Neutrophil (primary cell): ENCODE results near the gene BIVM.

Experiments
- H3K27ac ChIP-seq: fragments of 200-600 bp; sonication (generic); 2 replicates; pipeline ENCODE4 v1.5.1; 2016; ENCODE audit warnings: mild to moderate bottlenecking, moderate library complexity
- H3K27me3 ChIP-seq: fragments of 200-600 bp; sonication (generic); 2 replicates; pipeline ENCODE4 v1.6.0; 2016; ENCODE audit warnings: mild to moderate bottlenecking
- H3K36me3 ChIP-seq: fragments of 200-600 bp; sonication (generic); 2 replicates; pipeline ENCODE4 v1.5.1; 2017
- H3K4me1 ChIP-seq, 2 experiments: fragments of 200-600 bp in 1 of 2; sonication (generic) in 1 of 2; 1 replicate in 1 of 2; 2 replicates in 1 of 2; pipeline versions ENCODE4 v1.5.1 to v1.6.1; 2013 to 2016; ENCODE audit warnings: low read depth in 1 of 2, low read length in 1 of 2, mild to moderate bottlenecking in 1 of 2, moderate library complexity in 1 of 2; ENCODE audit not compliant: control insufficient read depth in 1 of 2, insufficient read depth in 1 of 2
- H3K4me3 ChIP-seq, 2 experiments: fragments of 200-600 bp in 1 of 2; sonication (generic) in 1 of 2; 1 replicate in 1 of 2; 2 replicates in 1 of 2; pipeline ENCODE4 v1.5.1; 2013 to 2016; ENCODE audit warnings: low read depth in 1 of 2, low read length in 1 of 2, mild to moderate bottlenecking in 1 of 2, moderate library complexity in 1 of 2
- H3K9me3 ChIP-seq: fragments of 200-600 bp; sonication (generic); 2 replicates; pipeline ENCODE4 v1.5.1; 2016
- TF ChIP-seq, protein P1 (sequence below): fragments of 200-600 bp; sonication (generic); IDR thresholded peaks from 2 replicates; pipeline ENCODE4 v1.5.1; 2016; ENCODE audit warnings: antibody characterized with exemption

BIVM gene

DNA sequence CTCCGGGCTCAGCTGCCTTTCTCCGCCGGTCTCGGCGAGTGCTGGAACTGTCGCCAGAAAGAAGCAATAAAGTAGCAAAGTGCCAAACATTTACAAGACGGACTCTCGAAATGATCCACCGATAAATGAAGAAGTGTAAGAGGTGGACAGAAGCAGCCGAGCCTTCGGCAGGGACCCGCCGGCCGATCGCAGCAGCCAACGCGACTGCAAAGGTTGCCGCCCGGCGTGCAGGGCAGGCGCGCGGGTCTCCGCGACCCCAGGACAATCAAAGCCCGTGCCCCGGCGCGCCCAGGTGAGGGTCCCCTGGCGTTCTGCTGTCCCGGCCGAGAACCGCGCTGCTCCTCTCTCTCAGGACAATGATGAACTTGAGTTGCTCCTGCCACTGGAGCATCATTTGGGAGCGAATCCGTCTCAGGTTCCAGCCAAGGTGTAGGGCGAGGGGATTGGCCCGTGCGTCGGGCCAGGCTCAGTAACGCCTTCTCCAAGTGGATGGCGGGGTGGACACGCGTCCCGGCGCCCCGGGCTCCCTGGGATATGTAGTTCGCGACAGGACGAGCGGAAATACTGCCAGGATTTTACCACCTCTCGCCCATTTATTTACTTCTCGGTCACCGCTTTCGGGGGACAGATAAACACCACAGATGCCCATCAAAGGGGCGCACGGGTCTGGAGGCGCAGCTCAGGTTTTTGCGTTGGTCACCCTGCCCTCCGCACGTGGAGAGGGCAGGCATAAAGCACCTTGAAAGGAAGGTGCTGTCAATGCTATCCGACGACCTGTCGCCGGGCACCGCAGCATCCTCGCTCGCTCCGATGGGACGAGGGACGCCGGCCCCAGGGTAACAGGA, at the start of gene BIVM, which contains the start of gene POGLUT2:
Gene BIVM (plus strand): TSS at position 539 of the 845 bp plus-strand sequence. CDS start 8,149 bp downstream, outside the sequence.
Gene POGLUT2 (minus strand): TSS at position 396 of the 845 bp plus-strand sequence. CDS start 306 bp downstream, at position 90.
- Histone ChIP-seq H3K9me3 (no peaks in the 10 kb centered on the region), H3K4me3 (peak within 1 kb of the TSS; percentile 45 to 65), H3K36me3 (no peaks in the 10 kb centered on the region), H3K27ac (no peak within 1 kb of the TSS), H3K4me1 (peaks cover 26 to 29% of the 10 kb centered on the region in 2 experiments), H3K27me3 (peaks cover 50% of the 10 kb centered on the region)
- TF ChIP-seq, protein P1, sequence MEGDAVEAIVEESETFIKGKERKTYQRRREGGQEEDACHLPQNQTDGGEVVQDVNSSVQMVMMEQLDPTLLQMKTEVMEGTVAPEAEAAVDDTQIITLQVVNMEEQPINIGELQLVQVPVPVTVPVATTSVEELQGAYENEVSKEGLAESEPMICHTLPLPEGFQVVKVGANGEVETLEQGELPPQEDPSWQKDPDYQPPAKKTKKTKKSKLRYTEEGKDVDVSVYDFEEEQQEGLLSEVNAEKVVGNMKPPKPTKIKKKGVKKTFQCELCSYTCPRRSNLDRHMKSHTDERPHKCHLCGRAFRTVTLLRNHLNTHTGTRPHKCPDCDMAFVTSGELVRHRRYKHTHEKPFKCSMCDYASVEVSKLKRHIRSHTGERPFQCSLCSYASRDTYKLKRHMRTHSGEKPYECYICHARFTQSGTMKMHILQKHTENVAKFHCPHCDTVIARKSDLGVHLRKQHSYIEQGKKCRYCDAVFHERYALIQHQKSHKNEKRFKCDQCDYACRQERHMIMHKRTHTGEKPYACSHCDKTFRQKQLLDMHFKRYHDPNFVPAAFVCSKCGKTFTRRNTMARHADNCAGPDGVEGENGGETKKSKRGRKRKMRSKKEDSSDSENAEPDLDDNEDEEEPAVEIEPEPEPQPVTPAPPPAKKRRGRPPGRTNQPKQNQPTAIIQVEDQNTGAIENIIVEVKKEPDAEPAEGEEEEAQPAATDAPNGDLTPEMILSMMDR = no peak

DNA sequence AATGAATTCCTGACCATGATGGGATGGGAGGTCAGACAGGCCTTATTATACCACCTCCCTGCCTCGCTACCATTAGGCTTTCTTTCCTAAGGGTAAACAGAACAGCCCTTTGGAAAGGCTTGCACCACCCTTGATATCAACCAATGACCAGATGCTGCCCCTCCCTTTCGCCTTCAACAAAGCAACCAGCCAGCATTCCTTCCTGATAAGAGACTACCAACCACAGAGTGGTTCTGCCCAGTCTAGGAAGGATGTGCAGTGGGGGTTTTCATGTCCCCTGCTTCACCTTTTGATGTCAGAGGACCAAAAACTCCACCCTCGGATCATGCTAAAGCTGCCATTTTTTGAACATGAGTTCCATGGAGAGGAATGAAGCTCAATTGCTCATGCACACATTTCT, 47.0 kb upstream of the BIVM start:
- H3K4me3 ChIP-seq = no peak overlapping the region
- H3K27ac ChIP-seq = no peak overlapping the region
- TF ChIP-seq, protein P1 = no peak
- no peaks in the 10 kb centered on the region for H3K9me3 ChIP-seq
- no peaks in the 10 kb centered on the region for H3K36me3 ChIP-seq
- no peaks in the 10 kb centered on the region for H3K27me3 ChIP-seq
- no peaks in the 10 kb centered on the region for H3K4me1 ChIP-seq

GRCh38 chr13:102757006-102757405, 41.9 kb upstream of the BIVM start:
- TF ChIP-seq, protein P1 = no peak
- Histone ChIP-seq H3K9me3 (no peaks in the 10 kb centered on the region), H3K36me3 (no peaks in the 10 kb centered on the region), H3K4me1 (no peaks in the 10 kb centered on the region), H3K27me3 (no peaks in the 10 kb centered on the region), H3K27ac (no peak overlapping the region), H3K4me3 (no peak overlapping the region)

DNA sequence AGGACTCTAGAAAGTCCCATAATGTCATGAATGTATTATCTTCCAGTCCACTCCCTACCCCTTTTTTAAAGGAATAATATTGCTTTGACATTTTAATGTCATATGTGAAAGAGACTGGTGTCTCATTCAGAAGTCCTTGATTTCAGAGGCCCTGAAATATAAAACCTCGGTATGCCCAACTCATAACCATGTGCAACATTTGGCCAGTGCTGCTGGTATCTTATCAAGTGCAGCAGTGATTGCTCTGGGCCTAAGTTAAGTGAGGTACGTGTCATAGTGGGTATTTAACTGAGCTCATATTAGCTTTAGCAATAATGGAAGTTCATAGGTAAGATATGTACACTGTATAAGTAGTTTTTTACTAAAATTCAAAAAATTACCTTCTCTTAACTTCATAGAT, 40.1 kb upstream of the BIVM start:
- Histone ChIP-seq H3K9me3 (no peaks in the 10 kb centered on the region), H3K27ac (no peak overlapping the region), H3K4me1 (no peaks in the 10 kb centered on the region), H3K4me3 (no peak overlapping the region), H3K36me3 (no peaks in the 10 kb centered on the region), H3K27me3 (no peaks in the 10 kb centered on the region)
- TF ChIP-seq, protein P1 = no peak

GRCh38 chr13:102761071-102761470, 37.8 kb upstream of the BIVM start:
- Histone ChIP-seq H3K36me3 (peaks cover 2% of the 10 kb centered on the region), H3K4me3 (no peak overlapping the region), H3K4me1 (no peaks in the 10 kb centered on the region), H3K27me3 (no peaks in the 10 kb centered on the region), H3K9me3 (no peaks in the 10 kb centered on the region), H3K27ac (no peak overlapping the region)
- TF ChIP-seq, protein P1 = no peak
